PC-9 (cell line): ENCODE measurements around the gene ZNF764. TPM values are rescaled to one million over a fixed set of nuclear protein-coding genes. Genes with fewer than 3 reads are reported as not detected.

Experiments
- BruUV-seq: library from RNA; stranded (reverse); fragments of 400-500 nt; replicated peaks from 2 replicates; lab custom pipeline; 2021; lab: Mats Ljungman, UMichigan
- CTCF ChIA-PET: fragments of 300-600 bp; sonication (Branson Sonifier 250); formaldehyde crosslinking; loops from one replicate; lab custom pipeline; 2022; ENCODE audit warnings: antibody characterized with exemption; lab: Charles Lee
- POLR2A ChIA-PET: fragments of 300-600 bp; sonication (Branson Sonifier 250); formaldehyde crosslinking; loops from one replicate; lab custom pipeline; 2022; ENCODE audit warnings: antibody characterized with exemption; ENCODE audit not compliant: unreplicated experiment; lab: Charles Lee
- DNase-seq, 2 experiments: peaks; one replicate each; pipeline versions ENCODE4 v3.0.0 to v3.0.0-alpha.2; 2015 to 2022; ENCODE audit warnings: mixed read lengths in 1 of 2
- H2AFZ ChIP-seq: fragments of 200-600 bp; sonication (generic); 2 replicates; pipeline ENCODE4 v1.8.1; 2017; ENCODE audit warnings: antibody characterized with exemption
- H3F3A ChIP-seq: fragments of 200-600 bp; sonication (generic); 2 replicates; pipeline ENCODE4 v1.8.1; 2017; ENCODE audit warnings: antibody characterized with exemption, mild to moderate bottlenecking, low read depth; ENCODE audit not compliant: insufficient read depth
- H3K27ac ChIP-seq: fragments of 200-600 bp; sonication (generic); 2 replicates; pipeline ENCODE4 v1.6.1; 2016; ENCODE audit warnings: mixed run types
- H3K27me3 ChIP-seq: fragments of 200-600 bp; sonication (generic); 2 replicates; pipeline ENCODE4 v1.6.1; 2016; ENCODE audit warnings: low read depth, mixed run types; ENCODE audit not compliant: insufficient read depth
- H3K36me3 ChIP-seq: fragments of 200-600 bp; sonication (generic); 2 replicates; pipeline ENCODE4 v1.6.1; 2016; ENCODE audit warnings: low read depth, mixed run types
- H3K4me1 ChIP-seq: fragments of 200-600 bp; sonication (generic); replicated peaks from 2 replicates; pipeline ENCODE4 v1.6.1; 2016; ENCODE audit warnings: mixed run types; ENCODE audit not compliant: insufficient read depth
- H3K4me2 ChIP-seq: fragments of 200-600 bp; sonication (generic); 2 replicates; pipeline ENCODE4 v1.6.1; 2017; ENCODE audit warnings: mixed run types
- H3K4me3 ChIP-seq: fragments of 200-600 bp; sonication (generic); 2 replicates; pipeline ENCODE4 v1.6.1; 2016; ENCODE audit warnings: mixed run types
- H3K79me2 ChIP-seq: fragments of 200-600 bp; sonication (generic); 2 replicates; pipeline ENCODE4 v1.6.1; 2017; ENCODE audit warnings: low read depth, mixed run types
- H3K9me2 ChIP-seq: fragments of 200-600 bp; sonication (generic); 2 replicates; pipeline ENCODE4 v1.8.1; 2017; ENCODE audit warnings: mild to moderate bottlenecking; ENCODE audit not compliant: insufficient read depth
- H3K9me3 ChIP-seq: fragments of 200-600 bp; sonication (generic); 2 replicates; pipeline ENCODE4 v1.8.1; 2016; ENCODE audit warnings: low read depth; ENCODE audit not compliant: insufficient read depth
- H4K20me1 ChIP-seq: fragments of 200-600 bp; sonication (generic); 2 replicates; pipeline ENCODE4 v1.8.1; 2017; ENCODE audit not compliant: insufficient read depth
- CTCF ChIP-seq: fragments of 200-600 bp; sonication (generic); conservative IDR thresholded peaks from 2 replicates; pipeline ENCODE4 v1.6.1; 2017; ENCODE audit warnings: mixed run types, antibody characterized with exemption, mild to moderate bottlenecking, moderate library complexity
- EZH2 ChIP-seq: fragments of 200-600 bp; sonication (generic); IDR thresholded peaks from 2 replicates; pipeline ENCODE4 v1.8.0; 2017; ENCODE audit warnings: antibody characterized with exemption, low read depth
- intact Hi-C: fragments of 100-400 bp; cut with micrococcal nuclease; formaldehyde crosslinking; loops from one replicate; pipeline ENCODE4 v1.10.0; 2022; ENCODE audit not compliant: unreplicated experiment
- total RNA-seq: library from RNA; stranded (reverse); gene quantifications from 2 replicates; pipeline ENCODE4 v1.2.3, GENCODE V29; 2021

The ZNF764 gene
- total RNA-seq, 1 experiment from 2014 or later, result 12.3 TPM

GRCh38 chr16:30604316-30604947 is 46.3 kb upstream of the ZNF764 start:
- intact Hi-C loops, result no loop called here
- Histone ChIP-seq H4K20me1 (no peaks in the 10 kb centered on the region), H2AFZ (no peak overlapping the region), H3K4me1 (peaks cover 4% of the 10 kb centered on the region; the same call in 1 of the 2 replicates), H3K9me2 (no peaks in the 10 kb centered on the region), H3K36me3 (0 out of 2 replicates have a peak, but pooled peaks cover 6% of the 10 kb centered on the region), H3K27ac (no peak overlapping the region), H3K9me3 (no peaks in the 10 kb centered on the region), H3K4me2 (no peak overlapping the region), H3F3A (peaks cover 22% of the 10 kb centered on the region; the same call in 1 of the 2 replicates), H3K27me3 (no peaks in the 10 kb centered on the region), H3K79me2 (peaks cover 3% of the 10 kb centered on the region; the same call in 1 of the 2 replicates), H3K4me3 (no peak overlapping the region)
- CTCF ChIA-PET, result no interaction called here
- POLR2A ChIA-PET, result no interaction called here
- BruUV-seq, result no TSS peak
- no peak for DNase-seq
- TF ChIP-seq EZH2, result no peak

- Histone ChIP-seq H3F3A (peaks cover 23% of the 10 kb centered on the region; the same call in 1 of the 2 replicates), H2AFZ (no peak overlapping the region), H3K4me1 (no peaks in the 10 kb centered on the region), H3K27ac (no peak overlapping the region), H3K27me3 (no peaks in the 10 kb centered on the region), H4K20me1 (no peaks in the 10 kb centered on the region), H3K4me3 (no peak overlapping the region), H3K9me2 (no peaks in the 10 kb centered on the region), H3K79me2 (no peaks in the 10 kb centered on the region; the same call in 1 of the 2 replicates), H3K9me3 (no peaks in the 10 kb centered on the region), H3K36me3 (0 out of 2 replicates have a peak, but pooled peaks cover 6% of the 10 kb centered on the region), H3K4me2 (no peak overlapping the region)
- DNase-seq, result no peak
- intact Hi-C loops, result no loop called here
- ChIA-PET CTCF (no interaction called here), POLR2A (no interaction called here)
- no TSS peak for BruUV-seq
- TF ChIP-seq EZH2 (no peak), CTCF (no peak)
Observed at GRCh38 chr16:30603945-30604315, 45.8 kb upstream of the ZNF764 start.

- Histone ChIP-seq H3K4me2 (no peak overlapping the region), H2AFZ (no peak overlapping the region), H3K79me2 (no peaks in the 10 kb centered on the region), H3K27me3 (no peaks in the 10 kb centered on the region), H3K27ac (no peak overlapping the region), H3K4me3 (no peak overlapping the region), H4K20me1 (no peaks in the 10 kb centered on the region), H3K9me2 (no peaks in the 10 kb centered on the region), H3K36me3 (0 out of 2 replicates have a peak, but pooled peaks cover 6% of the 10 kb centered on the region), H3K9me3 (no peaks in the 10 kb centered on the region), H3F3A (peaks cover 35% of the 10 kb centered on the region; the same call in 1 of the 2 replicates), H3K4me1 (no peaks in the 10 kb centered on the region)
- intact Hi-C loops, result no loop called here
- DNase-seq, result no peak
- BruUV-seq, result no TSS peak
- TF ChIP-seq EZH2 (no peak), CTCF (no peak)
- ChIA-PET POLR2A (interaction anchor here (0.6 to 0.7 kb wide), 3 partner anchors 12 to 229 kb away, joined by 3 to 9 read pairs (median 6); no protein-coding TSS in a partner anchor), CTCF (interaction anchor here (0.6 to 0.7 kb wide), 2 partner anchors 9 to 179 kb away, joined by 3 to 7 read pairs; no protein-coding TSS in a partner anchor)
Observed at GRCh38 chr16:30602616-30603277, 44.6 kb upstream of the ZNF764 start.
